ENCODE data around the gene ADAMTS19. TPM values are rescaled to one million over a fixed set of nuclear protein-coding genes. Genes with fewer than 3 reads are reported as not detected.

Gene ADAMTS19
- total RNA-seq, 4 donors from 2014 or later: 0.51 to 0.88 TPM; not detected in 2

DNA sequence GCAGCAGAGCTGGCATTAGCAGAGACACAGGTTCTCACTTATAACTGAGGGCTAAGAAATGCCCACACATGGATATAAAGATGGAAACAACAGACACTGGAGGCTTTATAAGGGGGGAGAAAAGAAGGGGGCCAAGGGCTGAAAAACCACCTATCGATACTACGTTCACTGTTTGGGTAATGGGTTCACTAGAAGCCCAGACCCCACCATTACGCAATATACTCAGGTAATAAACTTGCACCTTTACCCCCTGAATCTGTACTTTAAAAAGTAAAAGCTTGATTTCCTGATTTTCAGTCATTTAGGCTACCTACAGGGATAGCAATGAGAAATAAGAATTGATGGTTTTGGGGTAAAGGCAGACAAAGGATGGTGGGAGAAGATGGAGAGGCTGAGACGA lies 285.9 kb downstream of the ADAMTS19 start:
- TF ChIP-seq, protein P1, sequence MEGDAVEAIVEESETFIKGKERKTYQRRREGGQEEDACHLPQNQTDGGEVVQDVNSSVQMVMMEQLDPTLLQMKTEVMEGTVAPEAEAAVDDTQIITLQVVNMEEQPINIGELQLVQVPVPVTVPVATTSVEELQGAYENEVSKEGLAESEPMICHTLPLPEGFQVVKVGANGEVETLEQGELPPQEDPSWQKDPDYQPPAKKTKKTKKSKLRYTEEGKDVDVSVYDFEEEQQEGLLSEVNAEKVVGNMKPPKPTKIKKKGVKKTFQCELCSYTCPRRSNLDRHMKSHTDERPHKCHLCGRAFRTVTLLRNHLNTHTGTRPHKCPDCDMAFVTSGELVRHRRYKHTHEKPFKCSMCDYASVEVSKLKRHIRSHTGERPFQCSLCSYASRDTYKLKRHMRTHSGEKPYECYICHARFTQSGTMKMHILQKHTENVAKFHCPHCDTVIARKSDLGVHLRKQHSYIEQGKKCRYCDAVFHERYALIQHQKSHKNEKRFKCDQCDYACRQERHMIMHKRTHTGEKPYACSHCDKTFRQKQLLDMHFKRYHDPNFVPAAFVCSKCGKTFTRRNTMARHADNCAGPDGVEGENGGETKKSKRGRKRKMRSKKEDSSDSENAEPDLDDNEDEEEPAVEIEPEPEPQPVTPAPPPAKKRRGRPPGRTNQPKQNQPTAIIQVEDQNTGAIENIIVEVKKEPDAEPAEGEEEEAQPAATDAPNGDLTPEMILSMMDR (IDR thresholded peaks at IDR 0.05; ENCODE audit: low read depth): no peak

DNA sequence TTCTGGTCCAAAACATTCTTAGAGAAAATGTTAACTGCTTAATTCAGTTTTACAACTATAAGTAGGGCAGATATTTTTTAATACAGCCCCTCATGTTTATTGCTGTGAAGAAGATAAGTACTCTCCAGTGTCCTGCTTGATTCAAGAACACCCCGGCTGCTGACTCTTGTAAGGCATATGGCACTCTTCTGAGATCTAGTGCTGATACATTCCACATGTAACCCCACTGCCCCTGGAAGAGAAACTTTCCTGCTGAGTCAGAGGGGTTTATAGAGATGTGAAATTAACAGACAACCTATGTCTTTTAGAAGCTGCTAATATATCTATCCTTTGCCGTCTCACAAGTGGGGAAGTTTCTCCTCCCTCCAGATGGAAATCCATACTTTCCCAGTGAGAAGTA lies 286.8 kb downstream of the ADAMTS19 start:
- TF ChIP-seq, protein P1 (IDR thresholded peaks at IDR 0.05; ENCODE audit: low read depth): no peak

DNA sequence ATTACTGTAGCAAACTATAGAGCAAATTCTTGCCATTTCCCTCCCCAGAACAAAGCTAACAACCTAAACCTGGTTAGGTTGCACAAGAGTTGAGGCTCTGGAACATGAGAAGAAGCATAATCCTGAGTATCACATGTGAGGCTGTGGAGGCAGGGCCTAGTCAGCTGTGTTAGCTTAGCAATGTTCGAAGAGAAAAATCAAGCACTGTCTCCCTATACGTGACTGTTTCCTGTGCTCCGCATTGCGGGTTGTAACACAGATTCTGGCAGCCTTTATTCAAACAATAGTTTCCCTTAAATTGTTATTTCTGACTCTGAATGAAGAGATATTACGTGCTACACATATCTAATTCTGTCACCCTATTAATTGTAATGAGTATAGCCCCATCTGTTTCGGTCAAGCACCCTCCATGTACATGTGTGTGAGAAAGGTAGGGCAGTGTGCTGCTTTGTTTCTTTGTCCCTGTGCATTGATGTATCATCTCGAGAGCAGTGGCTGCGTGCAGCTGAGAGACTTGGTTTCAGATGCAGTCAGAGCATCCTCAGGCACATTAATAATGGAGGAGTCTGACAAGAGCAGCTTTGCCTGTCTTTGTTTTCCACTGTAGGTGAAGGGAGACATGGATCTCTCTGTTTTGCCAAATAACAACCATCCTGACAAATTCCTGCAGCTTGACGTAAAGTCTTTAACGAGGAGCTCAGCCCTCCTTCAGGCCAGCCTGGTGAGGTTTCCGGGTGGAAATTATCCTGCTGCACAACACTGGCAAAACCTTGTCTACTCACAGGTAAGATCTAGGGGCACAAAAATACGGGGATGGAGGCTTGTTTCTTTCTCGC lies 287.7 kb downstream of the ADAMTS19 start, which contains the start of gene MINAR2:
MINAR2 (plus strand) TSS at position 523 of the 836 bp plus-strand sequence; CDS start at position 620, 97 bp downstream.
- TF ChIP-seq, protein P1 (IDR thresholded peaks at IDR 0.05; ENCODE audit: low read depth): no peak

DNA sequence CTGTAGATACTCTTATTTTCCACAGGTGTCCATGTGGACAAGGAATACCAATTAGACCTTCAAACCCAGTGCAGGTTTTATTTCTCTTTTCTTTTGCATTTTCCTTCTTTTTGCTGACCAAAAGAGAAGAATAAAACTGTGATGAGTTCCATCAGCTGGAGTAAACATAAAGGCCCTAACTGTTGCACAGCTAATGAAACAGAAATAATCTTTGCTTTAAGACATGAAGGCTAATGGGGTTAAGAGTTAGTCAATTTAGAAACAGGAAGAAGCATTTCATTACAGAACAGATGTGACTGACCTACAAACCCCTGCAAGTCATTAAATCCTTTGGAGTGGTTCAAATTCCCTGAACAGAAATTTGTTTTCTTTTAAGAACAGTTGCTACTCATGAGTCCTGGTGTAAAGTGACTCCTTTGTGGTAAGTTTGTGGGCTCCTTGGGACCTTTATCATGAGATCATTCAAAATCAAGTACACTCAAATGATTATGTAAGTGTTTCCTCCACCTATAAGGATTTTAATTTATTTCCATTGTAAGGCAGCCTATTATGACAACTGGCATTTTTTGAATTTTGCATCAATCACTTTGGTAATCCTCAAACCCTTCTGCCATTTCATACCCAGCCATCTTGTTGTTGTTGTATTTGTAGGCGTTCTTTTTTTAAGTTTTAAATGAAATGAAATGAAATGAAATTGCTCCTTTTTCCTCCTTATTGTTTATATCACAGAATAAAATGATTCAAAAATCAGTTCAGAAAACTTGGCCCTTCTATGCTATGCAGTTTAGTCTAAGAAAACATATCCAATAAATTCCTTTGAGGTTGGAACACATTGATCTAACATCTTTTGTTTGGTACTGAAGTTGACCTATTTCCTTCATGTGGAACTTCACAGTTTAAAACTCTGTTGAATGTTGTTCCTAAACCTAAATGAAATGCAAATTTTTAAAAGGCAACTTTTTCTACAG lies 289.1 kb downstream of the ADAMTS19 start:
- TF ChIP-seq, protein P1 (IDR thresholded peaks at IDR 0.05; ENCODE audit: low read depth): no peak

DNA sequence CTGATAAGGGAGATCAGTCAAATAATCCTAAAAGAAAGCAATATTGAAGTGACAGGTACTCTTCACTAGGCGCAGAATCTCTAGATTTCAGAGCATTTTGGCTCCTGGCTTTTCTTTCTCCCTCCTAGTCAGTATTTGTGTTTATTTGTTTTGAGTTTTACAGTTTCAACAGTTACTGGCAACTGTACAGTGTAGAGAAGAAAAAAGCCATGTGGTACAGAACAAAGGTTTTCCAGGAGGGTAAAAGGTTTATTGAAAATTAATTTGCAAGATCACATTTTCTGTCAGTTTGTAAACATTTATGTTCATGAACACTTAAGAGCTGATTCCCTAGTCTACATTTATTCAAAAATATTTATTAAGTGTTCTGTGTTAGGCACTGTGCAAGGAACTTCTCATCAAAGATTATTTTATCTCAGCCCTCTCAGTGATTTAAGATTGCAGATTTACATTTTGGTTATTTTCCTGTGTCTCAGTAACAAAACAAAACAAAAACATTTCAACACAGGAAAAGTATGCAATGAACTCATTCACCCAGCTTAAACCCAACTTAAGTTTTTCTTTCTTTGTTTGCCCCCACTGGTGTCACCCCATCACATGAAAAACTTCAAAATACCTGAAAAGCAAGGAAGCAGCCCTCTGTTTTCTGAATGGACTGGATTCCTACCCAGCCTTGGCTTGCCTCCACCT lies 300.7 kb downstream of the ADAMTS19 start:
- TF ChIP-seq, protein P1 (IDR thresholded peaks at IDR 0.05; ENCODE audit: low read depth): no peak

DNA sequence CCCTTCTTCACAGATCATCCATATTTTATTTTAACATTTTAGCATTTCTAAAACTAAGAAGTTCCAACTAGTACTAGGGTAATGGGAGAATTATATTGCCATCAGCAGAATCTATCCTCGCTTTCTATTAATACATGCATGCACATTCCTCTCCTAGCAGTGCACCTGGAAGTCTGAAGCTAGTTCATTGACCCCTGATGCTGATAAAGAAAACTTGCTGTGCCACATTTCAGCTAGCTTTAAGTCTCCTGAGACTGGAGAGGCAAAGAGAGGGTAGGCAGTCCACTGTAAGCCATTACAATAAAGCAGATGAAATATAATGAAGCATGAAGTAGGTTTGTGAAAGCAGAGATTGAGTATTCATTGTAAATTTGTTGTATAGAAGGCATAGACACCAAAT lies 303.6 kb downstream of the ADAMTS19 start:
- TF ChIP-seq, protein P1 (IDR thresholded peaks at IDR 0.05; ENCODE audit: low read depth): no peak

Data from subcutaneous adipose tissue (tissue), 4 donors.